GM23338 (cell line): ENCODE data around the gene CLDN20.

Experiments used
- CTCF ChIP-seq, 2 experiments: fragments of 200-600 bp in 1 of 2; sonication (generic) in 1 of 2; conservative IDR thresholded peaks; 2 replicates each; pipeline versions ENCODE4 v1.5.1 to v1.6.1; 2016 to 2017; ENCODE audit warnings: antibody characterized with exemption in 2 of 2, low read depth in 2 of 2, mild to moderate bottlenecking in 2 of 2, moderate library complexity in 1 of 2
- EZH2 ChIP-seq: fragments of 200-600 bp; sonication (generic); IDR thresholded peaks from one replicate; pipeline ENCODE4 v1.8.0; 2017; ENCODE audit warnings: antibody characterized with exemption, mild to moderate bottlenecking, low read depth; ENCODE audit not compliant: unreplicated experiment
- JUNB ChIP-seq: IDR thresholded peaks from one replicate; pipeline ENCODE4 v1.6.1; 2016; ENCODE audit warnings: antibody characterized with exemption; ENCODE audit not compliant: unreplicated experiment
- POLR2AphosphoS5 ChIP-seq: IDR thresholded peaks from 2 replicates; pipeline ENCODE4 v1.6.1; 2016; ENCODE audit warnings: antibody characterized with exemption, low read depth
- TF ChIP-seq, protein P1 (sequence below): IDR thresholded peaks from one replicate; pipeline ENCODE4 v1.6.1; 2018; ENCODE audit warnings: antibody characterized with exemption; ENCODE audit not compliant: unreplicated experiment

GRCh38 chr6:155313602-155314091 lies 49.8 kb downstream of the CLDN20 start:
- no peak for TF ChIP-seq CTCF (conservative IDR thresholded peaks at IDR 0.05; ENCODE audit: low read depth in 2 of 2)
- TF ChIP-seq, protein P1, sequence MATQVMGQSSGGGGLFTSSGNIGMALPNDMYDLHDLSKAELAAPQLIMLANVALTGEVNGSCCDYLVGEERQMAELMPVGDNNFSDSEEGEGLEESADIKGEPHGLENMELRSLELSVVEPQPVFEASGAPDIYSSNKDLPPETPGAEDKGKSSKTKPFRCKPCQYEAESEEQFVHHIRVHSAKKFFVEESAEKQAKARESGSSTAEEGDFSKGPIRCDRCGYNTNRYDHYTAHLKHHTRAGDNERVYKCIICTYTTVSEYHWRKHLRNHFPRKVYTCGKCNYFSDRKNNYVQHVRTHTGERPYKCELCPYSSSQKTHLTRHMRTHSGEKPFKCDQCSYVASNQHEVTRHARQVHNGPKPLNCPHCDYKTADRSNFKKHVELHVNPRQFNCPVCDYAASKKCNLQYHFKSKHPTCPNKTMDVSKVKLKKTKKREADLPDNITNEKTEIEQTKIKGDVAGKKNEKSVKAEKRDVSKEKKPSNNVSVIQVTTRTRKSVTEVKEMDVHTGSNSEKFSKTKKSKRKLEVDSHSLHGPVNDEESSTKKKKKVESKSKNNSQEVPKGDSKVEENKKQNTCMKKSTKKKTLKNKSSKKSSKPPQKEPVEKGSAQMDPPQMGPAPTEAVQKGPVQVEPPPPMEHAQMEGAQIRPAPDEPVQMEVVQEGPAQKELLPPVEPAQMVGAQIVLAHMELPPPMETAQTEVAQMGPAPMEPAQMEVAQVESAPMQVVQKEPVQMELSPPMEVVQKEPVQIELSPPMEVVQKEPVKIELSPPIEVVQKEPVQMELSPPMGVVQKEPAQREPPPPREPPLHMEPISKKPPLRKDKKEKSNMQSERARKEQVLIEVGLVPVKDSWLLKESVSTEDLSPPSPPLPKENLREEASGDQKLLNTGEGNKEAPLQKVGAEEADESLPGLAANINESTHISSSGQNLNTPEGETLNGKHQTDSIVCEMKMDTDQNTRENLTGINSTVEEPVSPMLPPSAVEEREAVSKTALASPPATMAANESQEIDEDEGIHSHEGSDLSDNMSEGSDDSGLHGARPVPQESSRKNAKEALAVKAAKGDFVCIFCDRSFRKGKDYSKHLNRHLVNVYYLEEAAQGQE, result no peak
- TF ChIP-seq EZH2, result no peak
- no peak for TF ChIP-seq POLR2AphosphoS5
- no peak for TF ChIP-seq JUNB
